ENCODE measurements around the gene ITGB1BP1.

GRCh38 chr2:9461079-9461478 lies 37.8 kb upstream of the ITGB1BP1 start:
- TF ChIP-seq SIN3A (IDR thresholded peaks at IDR 0.05; ENCODE audit: borderline replicate concordance, insufficient read depth, low read length) = no peak
- no peak for TF ChIP-seq POLR2AphosphoS5 (IDR thresholded peaks at IDR 0.05; ENCODE audit: low read depth, low read length)
- no peak for TF ChIP-seq FOXP2 (optimal IDR thresholded peaks at IDR 0.05; ENCODE audit: borderline replicate concordance, extremely low read depth, extremely low read length, insufficient read depth)
- TF ChIP-seq TAF1 (IDR thresholded peaks at IDR 0.05; ENCODE audit: borderline replicate concordance, insufficient read depth, low read length) = no peak
- no peak for TF ChIP-seq REST (IDR thresholded peaks at IDR 0.05; ENCODE audit: insufficient read depth in 1 of 2, low read depth in 2 of 2, low read length in 2 of 2)

Data from PFSK-1 (cell line).